Fibroblast of skin of right biceps (primary cell): ENCODE measurements around the gene SATB1.
"Not testable (repeated sequence)": the region's sequence is repeated elsewhere in the genome, so short reads cannot be mapped to it uniquely, and the experiment has no call there.

Experiments used
- DNase-seq: peaks from one replicate; pipeline ENCODE4 v3.0.0-alpha.2; 2013

SATB1 gene

DNA sequence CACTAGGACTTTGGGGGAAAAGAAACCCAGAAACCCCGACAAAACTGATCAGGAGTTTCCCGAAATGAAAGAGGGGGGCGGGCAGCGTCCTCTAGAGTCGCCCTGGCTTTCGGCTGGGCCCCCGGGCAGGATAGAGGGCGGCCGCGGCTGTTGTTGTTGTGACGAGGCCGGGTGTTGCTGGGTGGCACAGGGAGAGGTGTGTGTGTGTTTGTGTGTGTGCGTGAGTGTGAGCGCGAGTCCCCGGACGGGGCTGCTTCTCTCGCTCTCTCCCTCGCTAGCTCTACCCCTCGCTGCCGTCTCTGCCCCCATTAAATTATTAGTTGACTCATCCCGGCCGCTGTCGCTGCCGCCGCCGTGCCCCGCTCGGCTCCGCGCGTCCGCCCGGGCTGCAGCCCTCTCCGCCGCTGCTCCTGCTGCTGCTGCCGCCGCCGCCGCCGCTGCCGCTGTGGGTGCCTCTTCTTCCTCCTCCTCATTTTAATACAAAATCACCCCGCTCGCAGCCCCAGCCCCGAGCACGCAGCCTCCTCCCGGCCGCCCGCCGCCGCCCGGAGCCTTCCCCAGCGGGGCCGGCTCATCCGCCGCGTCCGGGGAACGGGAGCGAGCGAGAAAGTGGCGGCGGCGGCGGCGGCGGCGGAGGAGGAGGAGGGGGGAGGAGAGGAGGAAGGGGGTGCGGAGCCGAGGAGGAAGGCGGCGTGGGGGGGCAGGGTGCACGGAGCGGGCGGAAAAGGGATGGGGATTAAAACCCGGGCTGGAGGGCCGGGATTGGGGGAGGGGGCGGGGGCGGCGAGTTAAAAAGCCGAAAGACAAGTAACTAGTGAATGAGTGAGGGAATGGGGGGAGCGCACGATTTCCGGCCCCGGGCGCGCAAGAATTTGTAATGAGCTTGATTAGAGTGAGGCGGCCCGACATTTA, at the start of gene SATB1:
Gene SATB1, minus strand, starts transcription at position 611 of the 912 bp plus-strand sequence. CDS start 4,372 bp downstream, outside the sequence.
- peak; percentile 66 for DNase-seq

DNA sequence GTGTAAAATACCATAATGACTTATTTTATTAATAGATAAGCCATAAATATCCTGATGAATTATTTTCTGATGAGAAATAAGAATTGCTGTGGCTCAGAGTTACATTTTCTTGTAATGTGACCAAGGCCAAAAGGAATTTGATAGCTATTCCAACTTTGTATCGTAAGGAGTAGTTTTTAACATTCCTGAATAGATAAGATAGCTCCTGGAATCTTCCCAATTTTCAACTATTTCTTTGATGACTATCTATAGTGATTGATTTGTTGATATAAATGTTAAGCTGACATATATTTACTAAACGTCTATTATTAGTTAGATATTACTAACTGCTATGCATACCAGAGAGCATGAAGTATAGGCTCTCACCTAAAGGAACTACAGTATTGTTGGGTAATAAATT, 49.1 kb upstream of the SATB1 start:
- no peak for DNase-seq

DNA sequence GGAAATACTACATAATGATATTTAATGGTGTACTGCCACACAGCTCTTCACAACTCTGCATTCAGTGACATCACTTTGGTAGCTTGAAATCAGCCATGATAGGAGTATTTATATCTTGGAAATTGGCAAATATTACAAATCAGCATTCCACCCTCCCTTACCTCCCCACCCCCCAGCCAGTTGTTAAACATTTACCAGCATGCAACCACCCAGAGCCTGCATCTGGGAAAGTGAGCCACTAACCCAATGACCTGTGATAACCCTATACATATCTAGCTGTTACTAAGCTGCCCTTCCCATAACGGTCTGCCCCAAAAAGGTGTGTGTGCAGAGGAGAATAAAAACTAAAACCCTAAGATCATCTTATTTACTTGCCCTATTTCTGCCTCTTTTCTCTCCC, 44.6 kb upstream of the SATB1 start:
- DNase-seq, result no peak

DNA sequence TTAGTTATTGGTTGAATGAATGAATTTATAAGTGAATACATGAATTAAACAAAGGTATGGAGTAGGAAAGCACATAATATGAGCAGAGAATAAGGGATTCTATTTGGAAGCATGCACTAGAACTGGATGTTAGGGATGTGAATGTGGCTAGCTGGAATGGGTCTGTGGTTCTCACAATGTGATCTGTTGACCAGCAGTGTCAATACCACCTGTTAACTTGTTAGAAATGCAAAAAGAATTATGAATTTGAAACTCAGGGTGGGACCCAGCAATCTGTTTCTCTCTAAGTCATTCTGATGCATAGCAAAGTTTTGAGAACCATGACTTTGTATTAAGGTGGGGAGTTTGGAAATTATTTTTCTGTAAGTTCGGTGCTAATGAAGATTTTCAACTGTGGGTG, 41.0 kb upstream of the SATB1 start:
- no peak for DNase-seq

DNA sequence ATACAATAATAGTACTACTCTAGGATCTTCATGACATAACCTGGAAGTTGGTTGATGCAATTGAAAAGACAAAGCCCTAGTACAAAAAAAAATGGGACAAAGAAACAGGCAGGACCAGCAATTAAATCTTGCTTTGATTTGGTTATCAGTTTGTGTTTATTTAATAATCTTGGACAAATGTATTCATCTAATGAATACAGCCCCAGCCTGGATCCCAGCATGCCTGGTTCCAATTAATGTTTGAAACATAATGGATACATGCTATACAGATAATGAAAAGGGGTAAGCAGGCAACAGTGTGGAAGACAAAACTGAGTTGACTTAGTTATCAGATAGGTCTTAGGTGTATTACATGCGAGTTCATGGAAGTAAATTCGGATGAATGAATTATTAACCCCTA, 29.6 kb upstream of the SATB1 start:
- DNase-seq, result no peak

DNA sequence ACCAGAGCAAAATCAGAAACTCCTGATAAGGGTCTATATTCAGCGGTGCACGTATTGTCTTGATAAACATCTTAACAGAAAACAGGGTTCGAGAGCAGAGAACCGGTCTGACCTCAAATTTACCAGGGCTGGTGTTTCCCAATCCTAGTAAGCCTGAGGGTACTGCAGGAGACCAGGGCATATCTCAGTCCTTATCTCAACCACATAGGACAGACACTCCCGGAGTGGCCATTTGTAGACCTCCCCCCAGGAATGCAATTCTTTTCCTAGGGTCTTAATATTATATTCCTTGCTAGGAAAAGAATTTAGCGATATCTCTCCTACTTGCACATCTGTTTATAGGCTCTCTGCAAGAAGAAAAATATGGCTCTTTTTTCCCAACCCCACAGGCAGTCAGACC, 24.5 kb upstream of the SATB1 start:
- not testable (repeated sequence) for DNase-seq

DNA sequence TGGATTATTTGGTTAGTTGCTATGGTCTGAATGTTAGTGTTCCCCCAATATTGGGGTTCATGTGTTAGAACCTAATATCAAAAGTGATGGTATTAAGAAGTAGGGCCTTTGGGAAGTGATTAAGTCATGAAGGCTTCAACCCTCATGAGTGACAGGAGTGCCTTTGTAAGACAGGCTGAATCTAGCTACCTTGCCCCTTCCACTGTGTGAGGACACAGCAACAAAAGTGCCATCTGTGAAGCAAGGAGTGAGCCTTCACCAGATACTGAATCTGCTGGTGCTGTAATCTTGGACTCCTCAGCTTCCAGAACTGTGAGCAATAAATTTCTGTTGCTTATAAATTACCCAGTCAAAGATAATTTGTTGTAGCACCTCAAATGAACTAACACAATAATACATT, 22.6 kb upstream of the SATB1 start:
- DNase-seq, result no peak

DNA sequence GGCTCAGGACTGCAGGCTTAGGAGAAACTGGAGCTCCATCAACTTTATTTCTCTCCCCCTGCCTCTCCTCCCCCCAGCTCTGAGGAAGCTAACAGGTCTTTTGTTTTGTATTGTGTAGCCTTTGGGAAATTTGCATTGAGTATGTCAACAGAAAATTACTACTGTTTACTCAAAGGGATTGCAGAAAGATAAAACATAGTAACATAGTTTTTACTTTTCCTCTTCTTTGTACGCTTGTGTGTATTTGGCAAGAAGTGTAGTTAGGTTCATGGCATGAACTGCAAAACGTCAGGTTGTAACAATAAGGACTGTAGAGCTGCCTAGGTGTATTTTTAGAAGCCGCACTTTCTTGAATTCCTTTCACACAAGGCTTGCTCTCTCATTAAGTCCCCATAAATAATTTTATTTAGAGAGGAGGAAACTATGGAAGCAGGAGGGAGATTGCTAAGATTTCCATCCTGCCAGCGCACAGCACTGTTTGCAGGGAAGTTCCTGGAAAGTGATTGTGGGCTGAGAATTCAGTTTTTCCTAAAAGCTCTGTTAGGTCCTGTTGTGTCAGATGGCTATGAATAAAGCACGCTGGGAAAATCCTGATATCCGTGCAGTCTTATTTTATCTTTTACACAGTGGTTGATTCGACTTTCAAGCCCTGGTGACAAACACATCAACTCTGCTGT, 21.1 kb upstream of the SATB1 start:
- no peak for DNase-seq

DNA sequence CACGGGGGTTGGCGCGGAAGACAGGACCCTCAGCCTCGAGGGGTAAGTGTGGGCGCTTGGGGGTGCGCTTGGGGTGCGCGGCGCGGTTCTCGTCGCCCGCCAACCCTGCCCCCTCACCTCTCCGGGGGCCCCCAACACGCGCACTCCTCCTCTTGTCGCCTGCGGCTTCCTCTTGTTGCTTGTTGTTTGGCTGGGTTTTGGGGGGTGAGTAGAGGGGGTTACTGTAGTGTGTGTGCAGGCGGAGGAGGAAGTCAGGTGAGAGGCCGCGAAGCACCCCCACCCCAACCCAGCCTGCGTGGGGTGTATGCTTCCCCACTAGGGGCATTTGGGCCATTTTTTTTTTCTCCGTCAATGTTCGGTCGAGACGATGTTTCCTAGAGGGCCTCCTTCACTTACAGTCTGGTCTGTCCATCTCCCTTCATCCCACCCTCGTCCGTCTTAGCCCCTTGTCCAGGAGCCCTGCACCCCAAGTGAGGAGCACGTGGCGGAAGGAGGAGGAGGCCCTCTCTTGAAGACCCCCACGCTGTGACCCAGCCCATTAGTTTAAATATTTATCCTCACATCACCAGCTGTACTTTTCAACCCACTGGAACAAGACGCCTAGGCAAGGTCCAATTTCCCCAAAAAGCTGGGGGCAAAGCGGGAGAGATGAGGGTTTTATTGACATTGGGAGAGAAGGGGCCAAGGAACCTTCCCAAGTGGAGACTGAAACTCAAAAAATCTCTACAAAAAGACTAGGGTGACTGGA, 20.4 kb upstream of the SATB1 start:
- no peak for DNase-seq

DNA sequence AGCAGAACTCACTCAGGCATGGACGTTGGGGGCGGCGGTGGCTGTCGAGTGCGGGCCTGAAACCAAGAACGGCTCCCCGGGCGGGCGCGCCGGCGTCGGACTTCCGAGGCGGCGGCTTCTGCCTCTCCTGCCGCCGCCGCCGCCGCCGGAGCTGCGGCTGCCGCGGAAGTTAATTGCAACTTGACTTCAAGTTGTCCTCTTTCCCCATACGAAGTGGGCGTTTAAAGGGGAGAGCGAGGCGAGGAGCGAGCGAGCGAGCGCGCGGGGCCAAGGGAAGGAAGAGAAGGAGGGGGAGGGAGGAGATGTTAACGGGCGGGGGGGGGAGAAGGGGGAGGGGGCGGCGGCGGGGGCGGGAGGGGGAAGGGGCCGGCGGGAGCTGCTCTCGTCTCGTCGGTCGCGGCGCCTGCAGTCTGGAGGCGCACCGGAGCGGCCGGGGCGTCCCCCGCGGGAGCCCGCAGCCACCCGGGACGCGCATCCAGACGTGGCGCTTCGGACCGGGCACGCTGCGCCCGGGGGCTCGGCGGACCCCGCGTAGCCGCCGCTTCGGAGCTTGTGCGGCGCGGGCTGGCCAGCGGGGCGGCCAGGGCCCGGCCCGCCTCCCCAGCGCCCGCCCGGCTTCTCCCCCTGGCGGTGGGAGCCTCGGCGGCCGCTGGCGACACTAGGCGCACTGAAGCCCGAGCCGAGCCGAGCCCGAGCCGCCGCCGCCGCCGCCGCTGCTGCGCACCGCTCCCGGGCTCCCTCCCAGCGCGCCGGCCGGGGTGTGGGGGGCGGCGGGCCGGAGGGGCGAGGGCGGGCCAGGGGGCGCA, 19.7 kb upstream of the SATB1 start:
- peak; percentile 71 for DNase-seq

DNA sequence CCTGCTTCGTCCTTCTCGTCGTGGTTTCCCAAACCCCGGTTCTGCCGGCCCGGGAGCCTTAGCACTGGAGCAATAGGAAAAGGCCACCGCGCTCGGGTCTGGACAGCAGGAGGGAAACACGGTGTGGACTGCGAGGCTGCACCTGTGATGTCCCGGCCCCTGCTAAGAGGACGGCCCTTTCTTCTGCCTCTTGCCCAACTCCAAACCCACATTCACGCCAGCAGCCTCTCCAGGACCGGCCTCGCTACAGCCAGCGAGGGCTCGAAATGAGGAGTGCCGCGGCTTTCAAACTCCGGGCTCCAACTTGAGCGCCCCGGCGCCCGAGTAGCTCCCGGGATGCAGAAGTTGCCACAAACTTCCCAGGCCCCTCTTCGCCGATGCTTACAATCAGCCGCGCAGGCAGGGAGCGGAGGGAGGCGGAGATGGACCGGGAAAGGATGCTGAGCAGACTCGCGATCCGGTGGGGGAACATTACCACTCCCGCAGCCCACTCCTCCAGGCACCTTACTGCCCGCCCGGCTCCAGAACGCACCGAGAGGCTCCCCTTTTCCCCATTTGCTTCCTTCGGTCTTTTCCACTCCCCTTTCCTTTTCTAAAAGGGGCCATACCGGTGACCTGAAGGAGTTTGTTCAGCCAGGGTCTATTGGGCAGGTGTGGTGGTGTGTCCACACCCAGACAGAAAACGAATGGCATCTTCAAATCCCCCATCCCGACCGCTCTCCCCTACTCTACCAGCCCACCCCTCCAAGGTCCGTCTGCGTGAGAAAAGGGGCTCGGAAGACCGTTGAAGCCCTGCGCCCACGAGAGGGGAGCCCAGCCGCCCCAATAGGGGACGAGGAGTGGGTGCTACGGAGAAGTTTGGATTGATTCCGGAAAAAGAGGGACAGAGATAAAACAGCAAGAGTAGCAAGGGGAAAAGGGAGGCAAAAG, 18.8 kb upstream of the SATB1 start:
- peak; percentile 1 for DNase-seq

DNA sequence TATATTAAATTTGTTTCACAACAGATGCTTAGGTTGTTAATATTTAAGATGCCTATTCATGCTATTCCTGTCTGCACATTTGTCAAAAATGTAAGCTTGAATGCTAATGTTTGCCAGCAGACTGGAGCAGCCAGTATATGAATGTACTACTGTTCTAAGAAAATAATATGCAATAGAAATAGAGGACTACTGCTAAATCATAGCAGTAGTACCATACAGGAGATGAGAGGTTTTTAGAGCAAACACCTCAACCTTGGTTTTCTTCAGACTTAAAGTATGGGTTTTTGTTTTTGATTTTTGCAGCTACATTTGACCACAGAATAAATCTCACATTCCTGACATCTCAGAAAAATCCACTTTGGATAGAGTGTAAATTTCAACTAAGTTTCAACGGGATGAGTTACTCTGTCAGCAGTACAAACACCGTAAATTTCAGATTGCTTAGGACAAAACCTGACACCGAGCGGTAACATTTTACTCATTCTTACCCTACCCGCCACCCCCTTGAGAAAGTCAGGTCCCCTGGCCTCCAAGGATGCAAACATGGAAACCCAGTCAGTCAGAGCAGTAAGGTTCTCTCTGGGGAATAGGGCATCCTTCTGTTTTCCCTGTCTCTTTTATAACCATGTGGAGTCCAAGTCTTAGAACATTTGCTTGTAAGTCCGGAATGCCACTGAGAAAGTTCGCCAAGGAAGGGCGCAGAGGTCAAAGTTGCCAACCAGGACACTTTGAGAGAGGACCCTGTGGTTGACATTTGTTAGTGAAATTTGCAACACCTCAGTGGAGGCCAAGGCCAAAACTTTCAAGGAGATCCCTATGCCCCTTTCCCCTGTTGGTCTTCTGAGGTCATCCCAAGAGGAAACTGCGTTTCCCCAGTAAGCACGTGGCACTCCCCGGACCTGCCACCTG, 17.9 kb upstream of the SATB1 start:
- peak; percentile 1 for DNase-seq

DNA sequence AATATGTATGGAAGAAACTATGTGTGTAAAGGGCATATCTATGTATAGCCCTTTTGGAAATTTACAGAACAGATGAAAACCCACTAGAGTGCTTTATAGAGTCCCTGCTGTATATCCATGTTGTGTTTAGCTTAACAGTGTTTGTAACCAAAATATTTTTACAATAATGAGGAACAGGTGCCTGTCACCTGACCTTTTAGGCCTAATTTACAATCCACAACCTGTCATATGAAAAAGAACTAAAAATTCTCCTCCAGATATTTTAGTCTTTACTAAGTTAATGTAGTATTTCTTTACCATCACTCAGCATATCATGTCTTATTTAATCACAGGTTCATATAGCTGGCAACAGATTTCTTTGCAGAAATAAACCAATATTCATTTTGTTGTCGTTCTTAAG, 16.4 kb upstream of the SATB1 start:
- no peak for DNase-seq

DNA sequence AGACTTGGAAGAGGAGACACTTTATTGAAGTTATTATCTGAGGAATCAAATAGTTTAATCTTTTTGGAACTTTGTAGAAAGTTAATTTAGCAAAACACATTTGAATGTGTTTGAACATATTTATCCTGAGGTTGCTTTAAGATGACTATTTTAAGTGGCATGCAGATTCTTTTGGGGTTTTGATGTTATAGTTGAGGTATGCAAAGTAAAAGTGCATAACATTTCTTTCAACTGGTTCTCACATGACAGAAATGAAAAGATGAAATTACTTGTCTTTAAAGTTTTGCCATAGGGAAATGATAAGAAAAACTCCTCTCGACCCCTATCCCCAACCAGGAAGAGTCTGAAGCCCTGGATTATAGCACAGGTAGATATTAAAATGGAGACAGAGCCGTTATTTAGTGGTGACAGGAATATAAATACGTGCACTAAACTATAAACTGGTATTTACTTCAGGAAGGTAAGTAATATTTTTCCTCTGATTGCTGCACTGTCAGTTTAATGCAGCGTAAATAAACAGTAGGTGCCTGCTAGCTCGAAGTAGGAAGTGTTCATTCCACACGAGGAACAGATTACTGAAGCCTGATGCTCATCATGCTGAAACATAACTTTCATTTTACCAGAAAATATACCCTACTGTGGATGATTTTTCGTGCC, 15.1 kb upstream of the SATB1 start:
- DNase-seq, result peak; percentile 48

DNA sequence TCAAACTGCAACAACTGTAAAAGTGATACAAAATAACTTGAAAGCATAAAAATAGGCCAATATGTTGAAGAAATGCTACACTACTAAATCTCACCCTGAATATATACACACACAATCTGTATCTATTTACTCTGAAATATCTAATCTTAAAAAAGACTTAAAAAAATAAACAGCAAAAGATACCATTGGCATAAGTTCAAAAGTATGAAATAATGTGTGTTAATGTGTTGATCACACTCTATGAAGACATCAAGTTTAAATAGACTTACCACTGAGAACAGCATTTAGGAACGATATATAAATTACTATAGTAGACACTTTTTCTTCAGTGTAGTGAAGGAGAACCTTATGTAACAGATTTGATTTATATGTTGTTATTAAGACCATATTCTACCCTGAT, 14.1 kb upstream of the SATB1 start:
- no peak for DNase-seq

DNA sequence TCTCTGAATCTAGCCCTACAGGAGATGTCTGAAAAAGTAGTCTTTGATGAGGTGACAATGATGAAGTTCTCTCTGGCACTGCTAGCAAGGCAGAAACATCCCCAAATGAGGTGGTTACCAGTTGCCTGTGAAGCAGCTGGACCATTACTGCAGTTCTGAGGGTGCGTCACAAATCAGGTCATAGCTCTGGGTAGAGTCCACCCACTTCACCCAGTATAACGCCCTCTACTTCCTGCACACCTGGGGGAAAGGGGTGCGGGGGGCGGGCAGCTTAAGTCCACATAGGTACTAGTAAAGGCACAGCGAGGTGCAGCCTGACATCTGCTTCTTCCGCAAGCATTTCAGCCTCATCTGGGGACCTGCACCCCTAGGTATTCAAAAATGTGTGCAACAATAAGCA, 13.4 kb upstream of the SATB1 start:
- DNase-seq, result no peak

DNA sequence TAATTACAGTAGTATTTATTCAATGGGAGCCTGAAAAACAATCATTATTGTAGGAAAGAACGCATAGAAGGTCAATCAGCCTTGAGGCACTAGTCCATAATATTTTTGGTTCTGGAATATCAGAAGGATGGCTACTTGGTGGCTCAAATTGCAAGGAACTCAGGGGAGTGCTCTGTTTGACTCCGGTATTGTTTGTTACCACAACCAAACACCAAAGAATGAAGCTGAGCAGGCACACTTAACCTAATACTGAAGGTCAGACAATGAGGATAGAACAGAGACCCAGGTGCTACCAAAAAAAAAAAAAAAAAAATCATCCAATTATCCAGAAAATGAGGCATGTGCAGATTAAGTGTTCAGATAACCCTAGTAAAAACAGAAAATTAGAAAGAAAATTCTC, 11.1 kb upstream of the SATB1 start:
- DNase-seq, result no peak

DNA sequence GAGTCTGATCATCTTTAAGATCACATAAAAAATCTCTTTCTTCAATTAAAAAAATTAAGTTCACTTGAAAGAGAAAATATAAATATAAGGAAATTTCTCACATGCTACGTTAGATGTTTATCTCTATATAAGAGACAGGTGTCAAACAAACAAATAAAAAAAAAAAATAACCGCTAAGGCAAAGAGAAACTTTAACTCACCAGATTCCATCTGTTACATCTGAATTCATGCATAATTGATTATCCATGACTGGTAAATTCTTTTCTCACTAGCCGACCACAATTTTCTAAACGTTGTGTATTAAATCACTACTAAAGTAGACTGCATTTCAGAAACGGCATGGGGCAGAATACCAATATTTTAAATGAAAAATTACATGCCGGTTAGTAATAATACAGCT, 9.6 kb upstream of the SATB1 start:
- DNase-seq, result no peak

DNA sequence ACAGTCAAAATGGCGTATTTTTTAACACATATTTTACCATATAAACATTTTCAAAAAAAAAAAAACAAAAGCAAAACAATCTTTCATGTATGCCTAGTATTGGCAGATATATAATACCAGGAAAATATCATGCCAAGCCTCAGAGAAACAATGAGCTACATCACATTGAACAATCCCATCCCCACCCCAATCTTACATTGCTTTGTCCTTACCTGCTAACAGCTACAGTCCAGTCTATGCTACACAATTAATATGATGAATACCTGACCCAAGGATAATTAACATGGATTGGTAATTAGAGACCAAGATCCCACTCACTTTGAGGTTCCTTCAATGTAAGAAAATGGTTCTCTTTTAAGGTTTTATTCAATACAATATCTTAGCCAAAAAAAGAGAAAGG, 7.6 kb upstream of the SATB1 start:
- DNase-seq, result no peak

DNA sequence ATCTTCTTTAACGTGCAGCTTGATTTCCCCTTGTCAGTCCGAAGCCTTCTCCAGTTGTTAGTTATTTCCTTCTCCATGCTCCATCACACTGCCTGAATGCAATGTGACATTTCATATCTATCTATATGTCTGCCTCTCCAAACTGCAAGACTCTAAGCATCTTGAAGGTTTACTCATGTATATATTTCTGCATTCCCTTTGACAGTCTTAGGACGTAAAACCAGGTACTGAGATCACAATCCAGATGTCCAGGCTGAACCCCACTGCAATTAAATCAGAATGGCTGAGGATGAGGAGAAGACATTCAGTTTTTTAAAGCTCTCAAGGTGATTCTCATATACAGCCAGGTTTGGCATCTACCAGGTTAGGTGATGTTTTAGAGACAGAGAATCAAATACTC, 6.1 kb upstream of the SATB1 start:
- DNase-seq, result no peak
